SU-DHL-6 (cell line): ENCODE results near the gene SLC43A1.

Experiments
- EZH2phosphoT487 ChIP-seq: fragments of 200-600 bp; sonication (generic), shearing (Covaris generic); conservative IDR thresholded peaks from 2 replicates; pipeline ENCODE4 v1.6.1; 2018; ENCODE audit warnings: mild to moderate bottlenecking, antibody characterized with exemption, low read length, moderate library complexity, mixed read lengths
- TF ChIP-seq, protein P1 (sequence below): fragments of 200-600 bp; sonication (generic); IDR thresholded peaks from one replicate; pipeline ENCODE4 v1.5.1; 2017; ENCODE audit warnings: antibody characterized with exemption, mild to moderate bottlenecking, low read length, moderate library complexity; ENCODE audit not compliant: insufficient read depth, poor library complexity, severe bottlenecking

GRCh38 chr11:57459164-57460021 is 56.1 kb downstream of the SLC43A1 start:
- TF ChIP-seq, protein P1, sequence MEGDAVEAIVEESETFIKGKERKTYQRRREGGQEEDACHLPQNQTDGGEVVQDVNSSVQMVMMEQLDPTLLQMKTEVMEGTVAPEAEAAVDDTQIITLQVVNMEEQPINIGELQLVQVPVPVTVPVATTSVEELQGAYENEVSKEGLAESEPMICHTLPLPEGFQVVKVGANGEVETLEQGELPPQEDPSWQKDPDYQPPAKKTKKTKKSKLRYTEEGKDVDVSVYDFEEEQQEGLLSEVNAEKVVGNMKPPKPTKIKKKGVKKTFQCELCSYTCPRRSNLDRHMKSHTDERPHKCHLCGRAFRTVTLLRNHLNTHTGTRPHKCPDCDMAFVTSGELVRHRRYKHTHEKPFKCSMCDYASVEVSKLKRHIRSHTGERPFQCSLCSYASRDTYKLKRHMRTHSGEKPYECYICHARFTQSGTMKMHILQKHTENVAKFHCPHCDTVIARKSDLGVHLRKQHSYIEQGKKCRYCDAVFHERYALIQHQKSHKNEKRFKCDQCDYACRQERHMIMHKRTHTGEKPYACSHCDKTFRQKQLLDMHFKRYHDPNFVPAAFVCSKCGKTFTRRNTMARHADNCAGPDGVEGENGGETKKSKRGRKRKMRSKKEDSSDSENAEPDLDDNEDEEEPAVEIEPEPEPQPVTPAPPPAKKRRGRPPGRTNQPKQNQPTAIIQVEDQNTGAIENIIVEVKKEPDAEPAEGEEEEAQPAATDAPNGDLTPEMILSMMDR = no peak
- 0 out of 2 replicates have a peak, but pooled peaks have one; percentile 5 for TF ChIP-seq EZH2phosphoT487
